Renal cortex interstitium (tissue), 11 donors: ENCODE measurements around the gene SLC25A17. TPM values are rescaled to one million over a fixed set of nuclear protein-coding genes. Genes with fewer than 3 reads are reported as not detected.
"Not testable (repeated sequence)": the region's sequence is repeated elsewhere in the genome, so short reads cannot be mapped to it uniquely, and the experiment has no call there.

Source experiments
- DNase-seq, 11 donors: peaks; one replicate each; pipeline ENCODE4 v3.0.0-alpha.2; 2013; ENCODE audit warnings: low read depth in 9 of 11, low spot score in 4 of 11; ENCODE audit errors: extremely low read depth in 1 of 11
- polyA plus RNA-seq, 3 donors: library from polyadenylated mRNA; unstranded; fragments of 120-200 nt; gene quantifications; one replicate each; pipeline ENCODE4 v1.2.1, GENCODE V29; 2013; ENCODE audit not compliant: insufficient read length in 3 of 3

SLC25A17 gene
- polyA plus RNA-seq, 3 donors, result 34.3 to 42.1 (median 34.7) TPM

GRCh38 chr22:40834619-40835018 is 15.5 kb upstream of the SLC25A17 start:
- no peak for DNase-seq

GRCh38 chr22:40829131-40829530 is 10.0 kb upstream of the SLC25A17 start:
- peak in 1 of 11 donors; percentile 4 for DNase-seq

GRCh38 chr22:40826984-40827741 is 8.0 kb upstream of the SLC25A17 start:
- no peak for DNase-seq

- not testable (repeated sequence) for DNase-seq
These were observed 7.1 kb upstream of the SLC25A17 start for GRCh38 chr22:40826292-40826691.

GRCh38 chr22:40823426-40823825 is 4.3 kb upstream of the SLC25A17 start:
- DNase-seq, result no peak

GRCh38 chr22:40819599-40820140 is 524 bp upstream of the SLC25A17 start:
- DNase-seq, result peak in 2 of 11 donors; percentile 4 to 42

GRCh38 chr22:40818192-40818746 is 877 bp downstream of the SLC25A17 start:
- DNase-seq, result no peak

GRCh38 chr22:40817737-40818136 is 1.4 kb downstream of the SLC25A17 start:
- no peak for DNase-seq

- DNase-seq, result no peak
These were observed 5.2 kb downstream of the SLC25A17 start for GRCh38 chr22:40813912-40814315.

GRCh38 chr22:40808018-40808841 is 10.9 kb downstream of the SLC25A17 start:
- no peak for DNase-seq

- no peak for DNase-seq
These were observed 12.4 kb downstream of the SLC25A17 start for GRCh38 chr22:40806711-40807110.

GRCh38 chr22:40805699-40806203 is 13.4 kb downstream of the SLC25A17 start:
- no peak for DNase-seq

- no peak for DNase-seq
These were observed 13.9 kb downstream of the SLC25A17 start for GRCh38 chr22:40805239-40805638.

- no peak for DNase-seq
These were observed 15.8 kb downstream of the SLC25A17 start for GRCh38 chr22:40803321-40803720.

- no peak for DNase-seq
These were observed 20.1 kb downstream of the SLC25A17 start for GRCh38 chr22:40799008-40799407.

- no peak for DNase-seq
These were observed 21.7 kb downstream of the SLC25A17 start for GRCh38 chr22:40797427-40797826.

GRCh38 chr22:40792451-40792850 is 26.7 kb downstream of the SLC25A17 start:
- DNase-seq, result no peak

- DNase-seq, result no peak
These were observed 27.9 kb downstream of the SLC25A17 start for GRCh38 chr22:40791241-40791640.

- no peak for DNase-seq
These were observed 30.0 kb downstream of the SLC25A17 start for GRCh38 chr22:40789131-40789530.

GRCh38 chr22:40782521-40782920 is 36.6 kb downstream of the SLC25A17 start:
- no peak for DNase-seq
